HepG2 (cell line): ENCODE results near the gene JPH2. TPM values are rescaled to one million over a fixed set of nuclear protein-coding genes. Genes with fewer than 3 reads are reported as not detected.

Experiments used
- ATRX ChIP-seq: sonication (generic); formaldehyde crosslinking; IDR thresholded peaks from 2 replicates; pipeline ENCODE4 v1.4.0; 2020; ENCODE audit warnings: missing genetic modification reagents, borderline replicate concordance
- HMG20A ChIP-seq: IDR thresholded peaks from 2 replicates; pipeline ENCODE4 v1.6.1; 2016; ENCODE audit warnings: borderline replicate concordance
- HOXA9 ChIP-seq: sonication (generic); formaldehyde crosslinking; IDR thresholded peaks from 2 replicates; pipeline ENCODE4 v1.8.1; 2022; ENCODE audit warnings: missing genetic modification reagents, mild to moderate bottlenecking, moderate library complexity, borderline replicate concordance
- MIXL1 ChIP-seq: IDR thresholded peaks from 2 replicates; pipeline ENCODE4 v1.6.1; 2016
- PHF21A ChIP-seq: sonication (generic); formaldehyde crosslinking; IDR thresholded peaks from 2 replicates; pipeline ENCODE4 v1.5.0; 2020; ENCODE audit warnings: mild to moderate bottlenecking, missing genetic modification reagents
- SRY ChIP-seq: sonication (generic); formaldehyde crosslinking; IDR thresholded peaks from 2 replicates; pipeline ENCODE4 v1.8.0; 2022; ENCODE audit warnings: mild to moderate bottlenecking, missing genetic modification reagents
- TBL1XR1 ChIP-seq: fragments of 150-350 bp; IDR thresholded peaks from 2 replicates; pipeline ENCODE4 v1.6.1; 2014; ENCODE audit warnings: borderline replicate concordance, low read length; ENCODE audit not compliant: partially characterized antibody
- ZBTB3 ChIP-seq: sonication (generic); formaldehyde crosslinking; IDR thresholded peaks from 2 replicates; pipeline ENCODE4 v1.4.0; 2020; ENCODE audit warnings: low read depth, mild to moderate bottlenecking, moderate library complexity, missing genetic modification reagents, borderline replicate concordance
- ZNF256 ChIP-seq: sonication (generic); formaldehyde crosslinking; conservative IDR thresholded peaks from 2 replicates; pipeline ENCODE4 v1.4.0; 2020; ENCODE audit warnings: missing genetic modification reagents
- ZNF331 ChIP-seq: sonication (generic); formaldehyde crosslinking; IDR thresholded peaks from 2 replicates; pipeline ENCODE4 v1.4.0; 2020; ENCODE audit warnings: missing genetic modification reagents
- ZNF460 ChIP-seq: sonication (generic); formaldehyde crosslinking; IDR thresholded peaks from 2 replicates; pipeline ENCODE4 v1.5.1; 2020; ENCODE audit warnings: missing genetic modification reagents, mild to moderate bottlenecking, borderline replicate concordance
- ZNF501 ChIP-seq: sonication (generic); formaldehyde crosslinking; IDR thresholded peaks from 2 replicates; pipeline ENCODE4 v1.5.1; 2020; ENCODE audit warnings: mild to moderate bottlenecking, moderate library complexity, missing genetic modification reagents
- ZNF737 ChIP-seq: sonication (generic); formaldehyde crosslinking; IDR thresholded peaks from 2 replicates; pipeline ENCODE4 v1.5.0; 2020; ENCODE audit warnings: missing genetic modification reagents, mild to moderate bottlenecking, borderline replicate concordance
- ZNF768 ChIP-seq: sonication (generic); formaldehyde crosslinking; IDR thresholded peaks from 2 replicates; pipeline ENCODE4 v1.4.0; 2020; ENCODE audit warnings: missing genetic modification reagents
- polyA plus RNA-seq, 8 experiments: library from polyadenylated mRNA; depleted of rRNA in 3 of 8; stranded (reverse) in 7 of 8; unstranded in 1 of 8; fragments of >200 nt; fragmentation: Illumina TruSeq in 4 of 8; extraction: Trizol in 4 of 8; gene quantifications; 2 replicates each; pipeline versions ENCODE4 v1.2.1 to v1.2.3, GENCODE V29; 2011 to 2016; ENCODE audit warnings: low read depth in 4 of 8, missing spikeins in 1 of 8, mixed read lengths in 1 of 8; ENCODE audit not compliant: insufficient read depth in 1 of 8
- total RNA-seq, 5 experiments: library from RNA; depleted of rRNA; stranded (reverse); fragments of >200 nt; fragmentation: Illumina TruSeq; extraction: Trizol; gene quantifications; 2 replicates each; pipeline ENCODE4 v1.2.3, GENCODE V29; 2016; ENCODE audit warnings: low read depth in 1 of 5
- TF ChIP-seq, protein P1 (sequence below): sonication (generic); formaldehyde crosslinking; IDR thresholded peaks from 2 replicates; pipeline ENCODE4 v1.4.0; 2020; ENCODE audit warnings: mild to moderate bottlenecking, missing genetic modification reagents
- TF ChIP-seq, protein P2 (sequence below): sonication (generic); formaldehyde crosslinking; IDR thresholded peaks from 2 replicates; pipeline ENCODE4 v1.4.0; 2020; ENCODE audit warnings: missing genetic modification reagents
- TF ChIP-seq, protein P3 (sequence below): sonication (generic); formaldehyde crosslinking; IDR thresholded peaks from 2 replicates; pipeline ENCODE4 v1.9.0; 2021; ENCODE audit warnings: missing genetic modification reagents, mild to moderate bottlenecking, borderline replicate concordance
- TF ChIP-seq, protein P4 (sequence below), 2 experiments: fragments of 450-650 bp in 1 of 2; sonication (generic) in 1 of 2; formaldehyde crosslinking; IDR thresholded peaks; 2 replicates each; pipeline versions ENCODE4 v1.5.0 to v1.8.0; 2020 to 2022; ENCODE audit warnings: mild to moderate bottlenecking in 1 of 2, missing genetic modification reagents in 1 of 2
- TF ChIP-seq, protein P5 (sequence below): sonication (generic); formaldehyde crosslinking; IDR thresholded peaks from 2 replicates; pipeline ENCODE4 v1.5.0; 2020; ENCODE audit warnings: missing genetic modification reagents

The JPH2 gene
- total and polyA plus RNA-seq, 2 of the 13 experiments (the other 11 are each of a cell fraction or from before 2014, with no cell fraction given) = 0.42 TPM; not detected in 1

DNA sequence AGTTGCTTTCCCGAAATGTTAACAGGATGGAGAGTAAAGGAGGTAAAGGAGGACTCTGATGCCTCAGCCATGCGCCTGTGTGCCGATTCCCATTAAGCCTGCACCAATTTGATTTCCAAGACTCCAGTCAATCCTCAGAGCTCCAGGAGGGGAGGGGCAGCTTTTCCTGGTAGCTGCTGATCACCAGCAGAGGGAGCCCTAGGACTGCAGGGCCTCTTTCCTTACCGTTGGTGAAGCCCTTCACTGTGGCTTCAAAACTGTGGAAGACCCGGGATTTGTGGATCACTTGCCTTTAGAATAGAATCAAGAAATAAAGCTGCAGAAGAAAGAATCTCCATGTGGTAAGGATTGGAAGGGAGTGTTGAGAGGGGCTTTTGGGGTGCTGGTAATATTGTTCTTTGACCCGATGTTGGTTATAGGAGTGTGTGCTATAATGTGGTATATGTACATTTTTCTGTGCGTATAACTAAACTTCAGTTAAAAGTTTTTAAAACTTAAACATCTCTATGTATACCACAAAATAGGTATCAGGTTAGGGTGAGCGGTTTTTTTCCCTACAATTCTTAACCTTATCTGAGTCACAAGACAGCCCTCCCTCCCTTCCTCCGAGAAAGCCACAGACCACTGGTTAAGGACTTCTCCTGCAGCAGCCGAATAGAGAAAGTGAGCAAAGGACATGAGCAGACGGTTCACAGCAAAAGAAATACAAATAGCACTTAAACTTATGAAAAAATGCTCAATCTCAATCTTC lies 30.5 kb upstream of the JPH2 start (continued):
- TF ChIP-seq, protein P1, sequence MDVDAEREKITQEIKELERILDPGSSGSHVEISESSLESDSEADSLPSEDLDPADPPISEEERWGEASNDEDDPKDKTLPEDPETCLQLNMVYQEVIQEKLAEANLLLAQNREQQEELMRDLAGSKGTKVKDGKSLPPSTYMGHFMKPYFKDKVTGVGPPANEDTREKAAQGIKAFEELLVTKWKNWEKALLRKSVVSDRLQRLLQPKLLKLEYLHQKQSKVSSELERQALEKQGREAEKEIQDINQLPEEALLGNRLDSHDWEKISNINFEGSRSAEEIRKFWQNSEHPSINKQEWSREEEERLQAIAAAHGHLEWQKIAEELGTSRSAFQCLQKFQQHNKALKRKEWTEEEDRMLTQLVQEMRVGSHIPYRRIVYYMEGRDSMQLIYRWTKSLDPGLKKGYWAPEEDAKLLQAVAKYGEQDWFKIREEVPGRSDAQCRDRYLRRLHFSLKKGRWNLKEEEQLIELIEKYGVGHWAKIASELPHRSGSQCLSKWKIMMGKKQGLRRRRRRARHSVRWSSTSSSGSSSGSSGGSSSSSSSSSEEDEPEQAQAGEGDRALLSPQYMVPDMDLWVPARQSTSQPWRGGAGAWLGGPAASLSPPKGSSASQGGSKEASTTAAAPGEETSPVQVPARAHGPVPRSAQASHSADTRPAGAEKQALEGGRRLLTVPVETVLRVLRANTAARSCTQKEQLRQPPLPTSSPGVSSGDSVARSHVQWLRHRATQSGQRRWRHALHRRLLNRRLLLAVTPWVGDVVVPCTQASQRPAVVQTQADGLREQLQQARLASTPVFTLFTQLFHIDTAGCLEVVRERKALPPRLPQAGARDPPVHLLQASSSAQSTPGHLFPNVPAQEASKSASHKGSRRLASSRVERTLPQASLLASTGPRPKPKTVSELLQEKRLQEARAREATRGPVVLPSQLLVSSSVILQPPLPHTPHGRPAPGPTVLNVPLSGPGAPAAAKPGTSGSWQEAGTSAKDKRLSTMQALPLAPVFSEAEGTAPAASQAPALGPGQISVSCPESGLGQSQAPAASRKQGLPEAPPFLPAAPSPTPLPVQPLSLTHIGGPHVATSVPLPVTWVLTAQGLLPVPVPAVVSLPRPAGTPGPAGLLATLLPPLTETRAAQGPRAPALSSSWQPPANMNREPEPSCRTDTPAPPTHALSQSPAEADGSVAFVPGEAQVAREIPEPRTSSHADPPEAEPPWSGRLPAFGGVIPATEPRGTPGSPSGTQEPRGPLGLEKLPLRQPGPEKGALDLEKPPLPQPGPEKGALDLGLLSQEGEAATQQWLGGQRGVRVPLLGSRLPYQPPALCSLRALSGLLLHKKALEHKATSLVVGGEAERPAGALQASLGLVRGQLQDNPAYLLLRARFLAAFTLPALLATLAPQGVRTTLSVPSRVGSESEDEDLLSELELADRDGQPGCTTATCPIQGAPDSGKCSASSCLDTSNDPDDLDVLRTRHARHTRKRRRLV (CRISPR knock-in tag) = no peak
- TF ChIP-seq TBL1XR1 = no peak
- TF ChIP-seq ATRX = 0 out of 2 replicates have a peak, but pooled peaks have one; percentile 33
- TF ChIP-seq HMG20A (CRISPR knock-in tag) = no peak
- TF ChIP-seq ZNF331 = peak; percentile 55; the same call in 1 of the 2 replicates
- no peak for TF ChIP-seq ZBTB3 (CRISPR knock-in tag)
- no peak for TF ChIP-seq SRY (CRISPR knock-in tag)
- TF ChIP-seq, protein P2, sequence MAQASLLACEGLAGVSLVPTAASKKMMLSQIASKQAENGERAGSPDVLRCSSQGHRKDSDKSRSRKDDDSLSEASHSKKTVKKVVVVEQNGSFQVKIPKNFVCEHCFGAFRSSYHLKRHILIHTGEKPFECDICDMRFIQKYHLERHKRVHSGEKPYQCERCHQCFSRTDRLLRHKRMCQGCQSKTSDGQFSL = peak; percentile 72; the same call in 1 of the 2 replicates
- peak; percentile 76; the same call in 1 of the 2 replicates for TF ChIP-seq ZNF501 (CRISPR knock-in tag)
- TF ChIP-seq ZNF768 = no peak
- peak; percentile 71; the same call in 1 of the 2 replicates for TF ChIP-seq MIXL1 (CRISPR knock-in tag)
- no peak for TF ChIP-seq ZNF460
- TF ChIP-seq, protein P3, sequence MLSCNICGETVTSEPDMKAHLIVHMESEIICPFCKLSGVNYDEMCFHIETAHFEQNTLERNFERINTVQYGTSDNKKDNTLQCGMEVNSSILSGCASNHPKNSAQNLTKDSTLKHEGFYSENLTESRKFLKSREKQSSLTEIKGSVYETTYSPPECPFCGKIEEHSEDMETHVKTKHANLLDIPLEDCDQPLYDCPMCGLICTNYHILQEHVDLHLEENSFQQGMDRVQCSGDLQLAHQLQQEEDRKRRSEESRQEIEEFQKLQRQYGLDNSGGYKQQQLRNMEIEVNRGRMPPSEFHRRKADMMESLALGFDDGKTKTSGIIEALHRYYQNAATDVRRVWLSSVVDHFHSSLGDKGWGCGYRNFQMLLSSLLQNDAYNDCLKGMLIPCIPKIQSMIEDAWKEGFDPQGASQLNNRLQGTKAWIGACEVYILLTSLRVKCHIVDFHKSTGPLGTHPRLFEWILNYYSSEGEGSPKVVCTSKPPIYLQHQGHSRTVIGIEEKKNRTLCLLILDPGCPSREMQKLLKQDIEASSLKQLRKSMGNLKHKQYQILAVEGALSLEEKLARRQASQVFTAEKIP (CRISPR knock-in tag) = no peak
- TF ChIP-seq HOXA9 (CRISPR knock-in tag) = no peak
- no peak for TF ChIP-seq ZNF256 (CRISPR knock-in tag)
- TF ChIP-seq, protein P4, sequence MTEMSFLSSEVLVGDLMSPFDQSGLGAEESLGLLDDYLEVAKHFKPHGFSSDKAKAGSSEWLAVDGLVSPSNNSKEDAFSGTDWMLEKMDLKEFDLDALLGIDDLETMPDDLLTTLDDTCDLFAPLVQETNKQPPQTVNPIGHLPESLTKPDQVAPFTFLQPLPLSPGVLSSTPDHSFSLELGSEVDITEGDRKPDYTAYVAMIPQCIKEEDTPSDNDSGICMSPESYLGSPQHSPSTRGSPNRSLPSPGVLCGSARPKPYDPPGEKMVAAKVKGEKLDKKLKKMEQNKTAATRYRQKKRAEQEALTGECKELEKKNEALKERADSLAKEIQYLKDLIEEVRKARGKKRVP (CRISPR knock-in tag; IDR thresholded peaks at IDR 0.05) = no peak
- TF ChIP-seq PHF21A (CRISPR knock-in tag) = no peak
- TF ChIP-seq ZNF737 (CRISPR knock-in tag) = no peak
- TF ChIP-seq, protein P5, sequence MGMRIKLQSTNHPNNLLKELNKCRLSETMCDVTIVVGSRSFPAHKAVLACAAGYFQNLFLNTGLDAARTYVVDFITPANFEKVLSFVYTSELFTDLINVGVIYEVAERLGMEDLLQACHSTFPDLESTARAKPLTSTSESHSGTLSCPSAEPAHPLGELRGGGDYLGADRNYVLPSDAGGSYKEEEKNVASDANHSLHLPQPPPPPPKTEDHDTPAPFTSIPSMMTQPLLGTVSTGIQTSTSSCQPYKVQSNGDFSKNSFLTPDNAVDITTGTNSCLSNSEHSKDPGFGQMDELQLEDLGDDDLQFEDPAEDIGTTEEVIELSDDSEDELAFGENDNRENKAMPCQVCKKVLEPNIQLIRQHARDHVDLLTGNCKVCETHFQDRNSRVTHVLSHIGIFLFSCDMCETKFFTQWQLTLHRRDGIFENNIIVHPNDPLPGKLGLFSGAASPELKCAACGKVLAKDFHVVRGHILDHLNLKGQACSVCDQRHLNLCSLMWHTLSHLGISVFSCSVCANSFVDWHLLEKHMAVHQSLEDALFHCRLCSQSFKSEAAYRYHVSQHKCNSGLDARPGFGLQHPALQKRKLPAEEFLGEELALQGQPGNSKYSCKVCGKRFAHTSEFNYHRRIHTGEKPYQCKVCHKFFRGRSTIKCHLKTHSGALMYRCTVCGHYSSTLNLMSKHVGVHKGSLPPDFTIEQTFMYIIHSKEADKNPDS (CRISPR knock-in tag) = no peak
